Measurements from ENCODE around the gene PSAPL1. TPM values are rescaled to one million over a fixed set of nuclear protein-coding genes. Genes with fewer than 3 reads are reported as not detected.

PSAPL1 gene
- total RNA-seq, 1 experiment from 2014 or later = not detected

DNA sequence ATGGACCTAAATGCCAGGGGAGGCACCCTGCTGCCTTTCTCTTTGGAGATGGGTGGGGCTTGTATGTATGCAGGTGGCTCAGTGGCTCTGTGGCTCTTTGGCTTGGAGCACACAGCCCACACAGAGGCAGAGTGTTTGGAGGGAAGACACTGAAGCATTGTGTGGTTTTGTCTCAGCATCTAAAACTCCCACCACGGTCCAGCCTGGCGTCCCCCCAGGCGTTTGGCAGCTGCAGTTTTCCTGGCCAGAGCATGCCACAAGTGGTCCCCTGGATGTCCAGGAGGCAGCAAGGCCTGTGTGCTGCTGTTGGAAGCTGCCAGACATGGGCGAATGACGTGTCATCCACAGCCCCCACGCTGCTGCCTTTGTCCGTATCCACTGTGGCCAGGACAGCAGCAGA is 32.2 kb upstream of the PSAPL1 start:
- Mint-ChIP-seq H3K4me3 (no peak overlapping the region), H3K4me1 (peaks cover 14% of the 10 kb centered on the region), H3K27me3 (ENCODE audit: low read depth) (no peaks in the 10 kb centered on the region; the same call in 1 of the 2 replicates), H3K9me3 (peaks cover 3% of the 10 kb centered on the region; the same call in 1 of the 2 replicates), H3K27ac (no peak overlapping the region), H3K36me3 (no peaks in the 10 kb centered on the region)
- ATAC-seq (no peak), DNase-seq (ENCODE audit: low spot score) (no peak)
- no peak for TF ChIP-seq SOX15 (CRISPR knock-in tag; IDR thresholded peaks at IDR 0.05)
- TF ChIP-seq MXD4 (CRISPR knock-in tag; IDR thresholded peaks at IDR 0.05; ENCODE audit: borderline replicate concordance) = no peak
- POLR2A ChIA-PET = no interaction called here
- CTCF ChIA-PET = interaction anchor here (0.7 kb wide), 1 partner anchor 184 kb away, joined by 3 read pairs; no protein-coding TSS in a partner anchor

DNA sequence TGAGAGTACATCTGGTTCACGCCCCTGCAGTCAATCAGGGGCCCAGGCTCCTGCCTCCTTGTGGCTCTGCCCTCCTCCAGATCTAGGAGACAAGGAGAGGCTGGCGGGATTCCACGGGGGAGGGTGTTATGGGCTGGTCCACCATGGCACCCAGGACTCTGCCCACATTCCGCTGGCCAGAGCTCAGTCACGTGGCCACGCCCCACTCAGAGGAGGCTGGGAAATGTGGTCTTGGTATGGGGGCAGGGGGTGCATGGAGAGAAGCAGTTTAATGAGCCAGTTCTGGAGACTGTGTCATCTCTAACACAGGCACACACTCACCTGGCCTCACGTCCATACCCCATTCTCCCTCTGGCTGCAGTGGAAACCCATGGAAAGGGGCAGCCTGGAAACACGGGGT is 31.5 kb upstream of the PSAPL1 start:
- ChIA-PET CTCF (interaction anchor here (1.5 kb wide), 1 partner anchor 184 kb away, joined by 4 read pairs; no protein-coding TSS in a partner anchor), POLR2A (no interaction called here)
- no peaks in the 10 kb centered on the region; the same call in 1 of the 2 replicates for H3K27me3 Mint-ChIP-seq (ENCODE audit: low read depth)
- no peak overlapping the region for H3K27ac Mint-ChIP-seq
- H3K9me3 Mint-ChIP-seq = peaks cover 3% of the 10 kb centered on the region; the same call in 1 of the 2 replicates
- DNase-seq (ENCODE audit: low spot score) (no peak), ATAC-seq (no peak)
- no peak overlapping the region for H3K4me3 Mint-ChIP-seq
- no peaks in the 10 kb centered on the region for H3K36me3 Mint-ChIP-seq
- peaks cover 20% of the 10 kb centered on the region for H3K4me1 Mint-ChIP-seq
- TF ChIP-seq TP53 (CRISPR knock-in tag; IDR thresholded peaks at IDR 0.05) = no peak
- TF ChIP-seq, protein P1, sequence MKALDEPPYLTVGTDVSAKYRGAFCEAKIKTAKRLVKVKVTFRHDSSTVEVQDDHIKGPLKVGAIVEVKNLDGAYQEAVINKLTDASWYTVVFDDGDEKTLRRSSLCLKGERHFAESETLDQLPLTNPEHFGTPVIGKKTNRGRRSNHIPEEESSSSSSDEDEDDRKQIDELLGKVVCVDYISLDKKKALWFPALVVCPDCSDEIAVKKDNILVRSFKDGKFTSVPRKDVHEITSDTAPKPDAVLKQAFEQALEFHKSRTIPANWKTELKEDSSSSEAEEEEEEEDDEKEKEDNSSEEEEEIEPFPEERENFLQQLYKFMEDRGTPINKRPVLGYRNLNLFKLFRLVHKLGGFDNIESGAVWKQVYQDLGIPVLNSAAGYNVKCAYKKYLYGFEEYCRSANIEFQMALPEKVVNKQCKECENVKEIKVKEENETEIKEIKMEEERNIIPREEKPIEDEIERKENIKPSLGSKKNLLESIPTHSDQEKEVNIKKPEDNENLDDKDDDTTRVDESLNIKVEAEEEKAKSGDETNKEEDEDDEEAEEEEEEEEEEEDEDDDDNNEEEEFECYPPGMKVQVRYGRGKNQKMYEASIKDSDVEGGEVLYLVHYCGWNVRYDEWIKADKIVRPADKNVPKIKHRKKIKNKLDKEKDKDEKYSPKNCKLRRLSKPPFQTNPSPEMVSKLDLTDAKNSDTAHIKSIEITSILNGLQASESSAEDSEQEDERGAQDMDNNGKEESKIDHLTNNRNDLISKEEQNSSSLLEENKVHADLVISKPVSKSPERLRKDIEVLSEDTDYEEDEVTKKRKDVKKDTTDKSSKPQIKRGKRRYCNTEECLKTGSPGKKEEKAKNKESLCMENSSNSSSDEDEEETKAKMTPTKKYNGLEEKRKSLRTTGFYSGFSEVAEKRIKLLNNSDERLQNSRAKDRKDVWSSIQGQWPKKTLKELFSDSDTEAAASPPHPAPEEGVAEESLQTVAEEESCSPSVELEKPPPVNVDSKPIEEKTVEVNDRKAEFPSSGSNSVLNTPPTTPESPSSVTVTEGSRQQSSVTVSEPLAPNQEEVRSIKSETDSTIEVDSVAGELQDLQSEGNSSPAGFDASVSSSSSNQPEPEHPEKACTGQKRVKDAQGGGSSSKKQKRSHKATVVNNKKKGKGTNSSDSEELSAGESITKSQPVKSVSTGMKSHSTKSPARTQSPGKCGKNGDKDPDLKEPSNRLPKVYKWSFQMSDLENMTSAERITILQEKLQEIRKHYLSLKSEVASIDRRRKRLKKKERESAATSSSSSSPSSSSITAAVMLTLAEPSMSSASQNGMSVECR (CRISPR knock-in tag; IDR thresholded peaks at IDR 0.05; ENCODE audit: borderline replicate concordance) = no peak
- TF ChIP-seq HMGA2 (CRISPR knock-in tag; IDR thresholded peaks at IDR 0.05) = no peak
- TF ChIP-seq, protein P2, sequence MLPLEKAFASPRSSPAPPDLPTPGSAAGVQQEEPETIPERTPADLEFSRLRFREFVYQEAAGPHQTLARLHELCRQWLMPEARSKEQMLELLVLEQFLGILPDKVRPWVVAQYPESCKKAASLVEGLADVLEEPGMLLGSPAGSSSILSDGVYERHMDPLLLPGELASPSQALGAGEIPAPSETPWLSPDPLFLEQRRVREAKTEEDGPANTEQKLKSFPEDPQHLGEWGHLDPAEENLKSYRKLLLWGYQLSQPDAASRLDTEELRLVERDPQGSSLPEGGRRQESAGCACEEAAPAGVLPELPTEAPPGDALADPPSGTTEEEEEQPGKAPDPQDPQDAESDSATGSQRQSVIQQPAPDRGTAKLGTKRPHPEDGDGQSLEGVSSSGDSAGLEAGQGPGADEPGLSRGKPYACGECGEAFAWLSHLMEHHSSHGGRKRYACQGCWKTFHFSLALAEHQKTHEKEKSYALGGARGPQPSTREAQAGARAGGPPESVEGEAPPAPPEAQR (CRISPR knock-in tag; IDR thresholded peaks at IDR 0.05) = no peak
- TF ChIP-seq FOXJ3 (CRISPR knock-in tag; IDR thresholded peaks at IDR 0.05; ENCODE audit: borderline replicate concordance) = no peak

- peaks cover 25% of the 10 kb centered on the region for H3K4me1 Mint-ChIP-seq
- no peak overlapping the region for H3K4me3 Mint-ChIP-seq
- ATAC-seq = no peak
- no peaks in the 10 kb centered on the region; the same call in 1 of the 2 replicates for H3K27me3 Mint-ChIP-seq (ENCODE audit: low read depth)
- H3K36me3 Mint-ChIP-seq = no peaks in the 10 kb centered on the region
- peaks cover 3% of the 10 kb centered on the region; the same call in 1 of the 2 replicates for H3K9me3 Mint-ChIP-seq
- H3K27ac Mint-ChIP-seq = no peak overlapping the region
- ChIA-PET CTCF (interaction anchor here (1.5 kb wide), 1 partner anchor 186 kb away, joined by 4 read pairs; no protein-coding TSS in a partner anchor), POLR2A (no interaction called here)
- TF ChIP-seq FOXP1 (CRISPR knock-in tag; IDR thresholded peaks at IDR 0.05; ENCODE audit: borderline replicate concordance) (no peak), HMGA2 (CRISPR knock-in tag; IDR thresholded peaks at IDR 0.05) (no peak), ELF4 (CRISPR knock-in tag; IDR thresholded peaks at IDR 0.05; ENCODE audit: low read depth) (no peak), CDX4 (CRISPR knock-in tag; IDR thresholded peaks at IDR 0.05; ENCODE audit: borderline replicate concordance) (no peak), JUN (CRISPR knock-in tag; IDR thresholded peaks at IDR 0.05) (no peak), ZNF396 (CRISPR knock-in tag; IDR thresholded peaks at IDR 0.05; ENCODE audit: borderline replicate concordance) (no peak), ZNF532 (CRISPR knock-in tag; IDR thresholded peaks at IDR 0.05; ENCODE audit: borderline replicate concordance) (no peak), ZNF121 (CRISPR knock-in tag; IDR thresholded peaks at IDR 0.05) (no peak), CREB1 (CRISPR knock-in tag; IDR thresholded peaks at IDR 0.05) (no peak)
- DNase-seq (ENCODE audit: low spot score) = no peak
Measured at GRCh38 chr4:7465017-7465416, 30.3 kb upstream of the PSAPL1 start.
